ENCODE measurements around the gene TMEM200C.

TMEM200C gene

GRCh38 chr18:5903386-5903785, 8.1 kb upstream of the TMEM200C start:
- Histone ChIP-seq H2AFZ (no peak overlapping the region), H3K27ac (no peak overlapping the region), H3K4me3 (ENCODE audit: low read depth, low read length) (no peak overlapping the region), H3K27me3 (ENCODE audit: control insufficient read depth, insufficient read depth, low read length) (no peaks in the 10 kb centered on the region), H3K79me2 (no peaks in the 10 kb centered on the region), H3K4me1 (no peaks in the 10 kb centered on the region), H3K36me3 (ENCODE audit: control insufficient read depth, insufficient read depth, low read length) (no peaks in the 10 kb centered on the region), H3K9ac (no peak overlapping the region), H3K4me2 (ENCODE audit: low read length) (no peak overlapping the region), H3K9me3 (ENCODE audit: control insufficient read depth, low read length) (no peaks in the 10 kb centered on the region)
- no peak for TF ChIP-seq CTCF (IDR thresholded peaks at IDR 0.05)

- Histone ChIP-seq H3K27me3 (ENCODE audit: control insufficient read depth, insufficient read depth, low read length) (no peaks in the 10 kb centered on the region), H3K27ac (no peak overlapping the region), H2AFZ (no peak overlapping the region), H3K9ac (no peak overlapping the region), H3K9me3 (ENCODE audit: control insufficient read depth, low read length) (no peaks in the 10 kb centered on the region), H3K79me2 (no peaks in the 10 kb centered on the region), H3K4me1 (peaks cover 3% of the 10 kb centered on the region), H3K36me3 (ENCODE audit: control insufficient read depth, insufficient read depth, low read length) (no peaks in the 10 kb centered on the region), H3K4me2 (ENCODE audit: low read length) (no peak overlapping the region), H3K4me3 (ENCODE audit: low read depth, low read length) (no peak overlapping the region)
- TF ChIP-seq CTCF (IDR thresholded peaks at IDR 0.05), result no peak
These were observed 4.9 kb upstream of the TMEM200C start for GRCh38 chr18:5900262-5900661.

GRCh38 chr18:5899835-5900234, 4.5 kb upstream of the TMEM200C start:
- no peak overlapping the region for H3K4me3 ChIP-seq (ENCODE audit: low read depth, low read length)
- H3K36me3 ChIP-seq (ENCODE audit: control insufficient read depth, insufficient read depth, low read length), result no peaks in the 10 kb centered on the region
- H2AFZ ChIP-seq, result no peak overlapping the region
- H3K4me1 ChIP-seq, result peaks cover 3% of the 10 kb centered on the region
- no peak overlapping the region for H3K4me2 ChIP-seq (ENCODE audit: low read length)
- no peaks in the 10 kb centered on the region for H3K9me3 ChIP-seq (ENCODE audit: control insufficient read depth, low read length)
- H3K9ac ChIP-seq, result no peak overlapping the region
- no peaks in the 10 kb centered on the region for H3K79me2 ChIP-seq
- no peak for TF ChIP-seq CTCF (IDR thresholded peaks at IDR 0.05)
- no peak overlapping the region for H3K27ac ChIP-seq
- no peaks in the 10 kb centered on the region for H3K27me3 ChIP-seq (ENCODE audit: control insufficient read depth, insufficient read depth, low read length)

GRCh38 chr18:5895876-5896740, 786 bp upstream of the TMEM200C start:
- H3K9ac ChIP-seq, result no peak overlapping the region
- peak overlapping the region; percentile 66 for H3K4me2 ChIP-seq (ENCODE audit: low read length)
- no peak for TF ChIP-seq CTCF (IDR thresholded peaks at IDR 0.05)
- H3K27ac ChIP-seq, result peak overlapping the region; percentile 37
- no peaks in the 10 kb centered on the region for H3K79me2 ChIP-seq
- no peaks in the 10 kb centered on the region for H3K9me3 ChIP-seq (ENCODE audit: control insufficient read depth, low read length)
- peak overlapping the region; percentile 38 for H3K4me3 ChIP-seq (ENCODE audit: low read depth, low read length)
- H3K4me1 ChIP-seq, result peaks cover 5% of the 10 kb centered on the region
- H3K27me3 ChIP-seq (ENCODE audit: control insufficient read depth, insufficient read depth, low read length), result no peaks in the 10 kb centered on the region
- peak overlapping the region; percentile 84 for H2AFZ ChIP-seq
- H3K36me3 ChIP-seq (ENCODE audit: control insufficient read depth, insufficient read depth, low read length), result no peaks in the 10 kb centered on the region
